DMS153 treated with DMSO at 0.1 percent for 48 hours (cell line): ENCODE results near the gene SLC25A45.

ENCODE experiments used
- DNase-seq: peaks from one replicate; lab custom pipeline; 2025; ENCODE audit not compliant: unreplicated experiment; lab: John Stamatoyannopoulos, UW

The SLC25A45 gene

GRCh38 chr11:65327021-65327420, 55.4 kb downstream of the SLC25A45 start:
- DNase-seq: no peak

DNA sequence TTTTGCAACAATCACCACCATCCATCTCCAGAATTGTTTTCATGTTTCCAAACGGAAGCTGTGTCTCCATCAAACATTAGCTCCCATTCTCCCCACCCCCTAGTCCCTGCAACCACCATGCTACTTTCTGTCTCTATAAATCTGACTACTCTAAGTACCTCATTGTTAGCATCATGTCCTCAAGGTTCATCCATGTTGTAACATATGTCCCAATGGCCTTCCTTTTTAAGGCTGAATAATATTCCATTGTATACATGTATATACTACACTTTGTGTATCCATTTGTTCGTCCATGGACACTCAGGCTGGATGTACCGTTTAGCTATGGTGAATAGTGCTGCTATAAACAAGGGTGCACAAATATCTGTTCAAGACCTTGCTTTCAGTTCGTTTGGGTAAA, 57.0 kb downstream of the SLC25A45 start:
- DNase-seq: no peak
